H9 (cell line): Measurements from ENCODE around the gene ENOX1. TPM values are rescaled to one million over a fixed set of nuclear protein-coding genes. Genes with fewer than 3 reads are reported as not detected.

Source experiments
- DNase-seq: peaks from one replicate; pipeline ENCODE4 v3.0.0-alpha.2; 2017
- H2AFZ ChIP-seq: one replicate; pipeline ENCODE4 v1.6.1; 2013; ENCODE audit warnings: mild to moderate bottlenecking, low read length, control low read depth, moderate library complexity
- H2AK5ac ChIP-seq: 2 replicates; pipeline ENCODE4 v1.6.1; 2013; ENCODE audit warnings: low read length, control low read depth, mixed read lengths; ENCODE audit not compliant: insufficient read length
- H2BK120ac ChIP-seq: one replicate; pipeline ENCODE4 v1.6.1; 2013; ENCODE audit warnings: low read depth, mild to moderate bottlenecking, low read length, control low read depth, inconsistent platforms; ENCODE audit not compliant: poor library complexity, severe bottlenecking
- H2BK12ac ChIP-seq: 2 replicates; pipeline ENCODE4 v1.6.1; 2013; ENCODE audit warnings: low read length, control low read depth, mixed read lengths, low read depth; ENCODE audit not compliant: insufficient read length
- H2BK15ac ChIP-seq: 2 replicates; pipeline ENCODE4 v1.6.1; 2013; ENCODE audit warnings: low read depth, low read length, control low read depth
- H2BK20ac ChIP-seq: one replicate; pipeline ENCODE4 v1.6.1; 2013; ENCODE audit warnings: low read depth, mild to moderate bottlenecking, low read length, control low read depth, inconsistent platforms; ENCODE audit not compliant: poor library complexity, severe bottlenecking
- H2BK5ac ChIP-seq: 2 replicates; pipeline ENCODE4 v1.6.1; 2013; ENCODE audit warnings: low read length, control low read depth, mixed read lengths; ENCODE audit not compliant: insufficient read length
- H3K14ac ChIP-seq: 2 replicates; pipeline ENCODE4 v1.6.1; 2013; ENCODE audit warnings: low read length, control low read depth; ENCODE audit not compliant: insufficient read depth
- H3K18ac ChIP-seq: 2 replicates; pipeline ENCODE4 v1.6.1; 2013; ENCODE audit warnings: low read depth, mild to moderate bottlenecking, mixed read lengths, low read length, control low read depth; ENCODE audit not compliant: insufficient read length
- H3K23ac ChIP-seq: 2 replicates; pipeline ENCODE4 v1.6.1; 2013; ENCODE audit warnings: low read length, control low read depth, mixed read lengths, low read depth; ENCODE audit not compliant: insufficient read length
- H3K23me2 ChIP-seq: 2 replicates; pipeline ENCODE4 v1.6.1; 2013; ENCODE audit warnings: low read depth, mild to moderate bottlenecking, mixed read lengths, low read length, control low read depth; ENCODE audit not compliant: insufficient read length, poor library complexity, severe bottlenecking
- H3K27ac ChIP-seq: 2 replicates; pipeline ENCODE4 v1.5.1; 2013; ENCODE audit warnings: low read length, control low read depth, mixed read lengths, low read depth; ENCODE audit not compliant: insufficient read length
- H3K27me3 ChIP-seq: 2 replicates; pipeline ENCODE4 v1.6.1; 2013; ENCODE audit warnings: low read length, control low read depth, inconsistent platforms; ENCODE audit not compliant: insufficient read depth
- H3K4ac ChIP-seq: 2 replicates; pipeline ENCODE4 v1.6.1; 2013; ENCODE audit warnings: low read depth, mild to moderate bottlenecking, control low read depth, inconsistent platforms, low read length, moderate library complexity
- H3K4me1 ChIP-seq: 2 replicates; pipeline ENCODE4 v1.6.1; 2013; ENCODE audit warnings: low read length, control low read depth, inconsistent platforms; ENCODE audit not compliant: insufficient read depth
- H3K4me2 ChIP-seq: 2 replicates; pipeline ENCODE4 v1.6.1; 2013; ENCODE audit warnings: low read length, control low read depth, mixed read lengths; ENCODE audit not compliant: insufficient read length, insufficient read depth
- H3K56ac ChIP-seq: 2 replicates; pipeline ENCODE4 v1.6.1; 2013; ENCODE audit warnings: low read depth, mild to moderate bottlenecking, mixed read lengths, low read length, control low read depth; ENCODE audit not compliant: insufficient read length
- H3K79me1 ChIP-seq: 2 replicates; pipeline ENCODE4 v1.6.1; 2013; ENCODE audit warnings: low read depth, mild to moderate bottlenecking, moderate library complexity, low read length, control low read depth, inconsistent platforms; ENCODE audit not compliant: insufficient read depth, poor library complexity, severe bottlenecking
- H3K79me2 ChIP-seq: 2 replicates; pipeline ENCODE4 v1.6.1; 2013; ENCODE audit warnings: low read length, control low read depth, inconsistent platforms; ENCODE audit not compliant: insufficient read depth
- H3K9ac ChIP-seq: 2 replicates; pipeline ENCODE4 v1.6.1; 2013; ENCODE audit warnings: low read length, control low read depth, mixed read lengths; ENCODE audit not compliant: insufficient read length; ENCODE audit errors: extremely low read depth
- H3K9me3 ChIP-seq: one replicate; pipeline ENCODE4 v1.6.1; 2013; ENCODE audit warnings: low read depth, low read length, inconsistent platforms; ENCODE audit not compliant: control insufficient read depth
- H3T11ph ChIP-seq: one replicate; pipeline ENCODE4 v1.6.1; 2013; ENCODE audit warnings: mild to moderate bottlenecking, low read length, control low read depth, inconsistent platforms
- H4K20me1 ChIP-seq: one replicate; pipeline ENCODE4 v1.6.1; 2013; ENCODE audit not compliant: control insufficient read depth, insufficient read length, insufficient read depth
- H4K5ac ChIP-seq: 2 replicates; pipeline ENCODE4 v1.6.1; 2013; ENCODE audit warnings: low read depth, mild to moderate bottlenecking, mixed read lengths, low read length, control low read depth; ENCODE audit not compliant: insufficient read length
- H4K8ac ChIP-seq: replicated peaks from 2 replicates; pipeline ENCODE4 v1.6.1; 2013; ENCODE audit warnings: low read length, control low read depth, mixed read lengths, low read depth; ENCODE audit not compliant: insufficient read length
- H4K91ac ChIP-seq: 2 replicates; pipeline ENCODE4 v1.6.1; 2013; ENCODE audit warnings: low read depth, mild to moderate bottlenecking, moderate library complexity, mixed read lengths, low read length, control low read depth; ENCODE audit not compliant: insufficient read length
- H3K27ac Mint-ChIP-seq, 3 experiments: 2 replicates in 2 of 3; 3 replicates in 1 of 3; pipeline ENCODE4 v1.8.0; 2020 to 2021; ENCODE audit warnings: mixed read lengths in 3 of 3, mild to moderate bottlenecking in 1 of 3, moderate library complexity in 1 of 3
- H3K27me3 Mint-ChIP-seq: 2 replicates; pipeline ENCODE4 v1.8.0; 2021; ENCODE audit warnings: low read depth, mild to moderate bottlenecking, moderate library complexity, mixed read lengths
- H3K36me3 Mint-ChIP-seq, 3 experiments: 2 replicates in 2 of 3; 3 replicates in 1 of 3; pipeline ENCODE4 v1.8.0; 2020 to 2021; ENCODE audit warnings: low read depth in 3 of 3, mixed read lengths in 3 of 3; ENCODE audit not compliant: insufficient read depth in 1 of 3
- H3K4me1 Mint-ChIP-seq, 2 experiments: 2 replicates each; pipeline ENCODE4 v1.8.0; 2020; ENCODE audit warnings: mixed read lengths in 2 of 2
- H3K4me3 Mint-ChIP-seq, 2 experiments: 2 replicates in 1 of 2; 3 replicates in 1 of 2; pipeline ENCODE4 v1.8.0; 2020 to 2021; ENCODE audit warnings: mild to moderate bottlenecking in 2 of 2, mixed read lengths in 2 of 2, moderate library complexity in 1 of 2
- H3K9me3 Mint-ChIP-seq, 2 experiments: 2 replicates in 1 of 2; 3 replicates in 1 of 2; pipeline ENCODE4 v1.8.0; 2020; ENCODE audit warnings: mild to moderate bottlenecking in 2 of 2, mixed read lengths in 2 of 2, moderate library complexity in 1 of 2
- WGBS: extraction: QIAGEN DNeasy Blood & Tissue Kit; methylation state at CpG from one replicate; pipeline ENCODE4 v1.1.7; 2013; ENCODE audit warnings: missing lambda C conversion rate, low lambda C conversion rate, mixed read lengths; ENCODE audit not compliant: insufficient read length; ENCODE audit errors: extremely low coverage; 5-methylcytosine and 5-hydroxymethylcytosine counted together
- total RNA-seq: library from RNA; stranded (reverse); gene quantifications from 2 replicates; pipeline ENCODE4 v1.2.1, GENCODE V29; 2021
- TF ChIP-seq, protein P1 (sequence below): fragments of 200-600 bp; sonication (generic); conservative IDR thresholded peaks from 3 replicates; pipeline ENCODE4 v1.8.0; 2021; ENCODE audit warnings: antibody characterized with exemption, mild to moderate bottlenecking

ENOX1 gene
- total RNA-seq, 1 experiment from 2014 or later, result 0.24 TPM

DNA sequence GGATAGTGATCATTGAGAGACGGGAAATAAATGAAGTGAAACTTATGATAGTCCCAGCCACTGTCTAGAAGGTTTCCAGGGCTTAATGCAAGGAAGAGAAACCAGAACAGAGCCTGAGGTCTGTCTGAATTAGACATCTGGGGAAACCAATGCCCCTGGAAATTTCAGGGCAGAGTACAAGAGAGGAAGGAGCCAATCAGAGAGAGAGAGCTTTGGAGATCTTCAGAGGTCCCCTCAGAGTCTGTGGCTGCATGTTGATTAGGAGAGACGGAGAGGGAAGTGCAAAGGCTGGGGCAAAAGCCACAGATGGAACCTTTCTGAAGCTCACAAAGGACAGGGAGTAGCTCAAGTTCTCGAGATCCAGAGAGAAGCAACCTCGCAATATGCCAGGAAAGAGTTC, 385.4 kb downstream of the ENOX1 start:
- H3K56ac ChIP-seq, result no peak overlapping the region
- H4K91ac ChIP-seq, result no peak overlapping the region
- H2BK120ac ChIP-seq, result no peak overlapping the region
- peak overlapping the region; percentile 56 for H2AFZ ChIP-seq
- no peak overlapping the region for H2BK12ac ChIP-seq
- TF ChIP-seq, protein P1, sequence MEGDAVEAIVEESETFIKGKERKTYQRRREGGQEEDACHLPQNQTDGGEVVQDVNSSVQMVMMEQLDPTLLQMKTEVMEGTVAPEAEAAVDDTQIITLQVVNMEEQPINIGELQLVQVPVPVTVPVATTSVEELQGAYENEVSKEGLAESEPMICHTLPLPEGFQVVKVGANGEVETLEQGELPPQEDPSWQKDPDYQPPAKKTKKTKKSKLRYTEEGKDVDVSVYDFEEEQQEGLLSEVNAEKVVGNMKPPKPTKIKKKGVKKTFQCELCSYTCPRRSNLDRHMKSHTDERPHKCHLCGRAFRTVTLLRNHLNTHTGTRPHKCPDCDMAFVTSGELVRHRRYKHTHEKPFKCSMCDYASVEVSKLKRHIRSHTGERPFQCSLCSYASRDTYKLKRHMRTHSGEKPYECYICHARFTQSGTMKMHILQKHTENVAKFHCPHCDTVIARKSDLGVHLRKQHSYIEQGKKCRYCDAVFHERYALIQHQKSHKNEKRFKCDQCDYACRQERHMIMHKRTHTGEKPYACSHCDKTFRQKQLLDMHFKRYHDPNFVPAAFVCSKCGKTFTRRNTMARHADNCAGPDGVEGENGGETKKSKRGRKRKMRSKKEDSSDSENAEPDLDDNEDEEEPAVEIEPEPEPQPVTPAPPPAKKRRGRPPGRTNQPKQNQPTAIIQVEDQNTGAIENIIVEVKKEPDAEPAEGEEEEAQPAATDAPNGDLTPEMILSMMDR, result no peak
- H3K23me2 ChIP-seq, result no peaks in the 10 kb centered on the region
- Mint-ChIP-seq H3K27ac (no peak overlapping the region), H3K4me3 (no peak overlapping the region), H3K9me3 (no peaks in the 10 kb centered on the region), H3K27me3 (no peaks in the 10 kb centered on the region; the same call in 1 of the 2 replicates), H3K4me1 (0 out of 4 replicates have a peak, but pooled peaks cover 2% of the 10 kb centered on the region in 2 experiments), H3K36me3 (no peaks in the 10 kb centered on the region)
- H4K20me1 ChIP-seq, result no peaks in the 10 kb centered on the region
- no peak overlapping the region for H2AK5ac ChIP-seq
- H4K8ac ChIP-seq, result no peak overlapping the region
- no CpG with 5 or more reads among the region's 4 CpGs for WGBS
- no peak overlapping the region for H2BK15ac ChIP-seq
- no peak overlapping the region for H3K27ac ChIP-seq
- H3K4ac ChIP-seq, result no peak overlapping the region
- no peak overlapping the region for H3K14ac ChIP-seq
- H3K27me3 ChIP-seq, result no peaks in the 10 kb centered on the region
- H2BK5ac ChIP-seq, result no peak overlapping the region
- no peaks in the 10 kb centered on the region for H3K79me2 ChIP-seq
- no peak overlapping the region for H3K9ac ChIP-seq
- H3K79me1 ChIP-seq, result no peaks in the 10 kb centered on the region
- H4K5ac ChIP-seq, result no peak overlapping the region
- no peak overlapping the region for H2BK20ac ChIP-seq
- no peak overlapping the region for H3K18ac ChIP-seq
- no peaks in the 10 kb centered on the region for H3K4me1 ChIP-seq
- no peak overlapping the region for H3T11ph ChIP-seq
- H3K9me3 ChIP-seq, result no peaks in the 10 kb centered on the region
- H3K23ac ChIP-seq, result no peak overlapping the region
- no peak for DNase-seq
- H3K4me2 ChIP-seq, result no peak overlapping the region
